HG03025 (cell line): ENCODE measurements around the gene GAL3ST2.
"Not testable (repeated sequence)": the region's sequence is repeated elsewhere in the genome, so short reads cannot be mapped to it uniquely, and the experiment has no call there.

Experiments used
- ATAC-seq: cut with Tn5 transposase; IDR thresholded peaks from one replicate; pipeline ENCODE4 v1.9.1; 2021; ENCODE audit warnings: mild to moderate bottlenecking, moderate library complexity; ENCODE audit not compliant: unreplicated experiment, low FRiP score

Gene GAL3ST2

GRCh38 chr2:241745276-241745675 lies 31.3 kb upstream of the GAL3ST2 start:
- no peak for ATAC-seq

DNA sequence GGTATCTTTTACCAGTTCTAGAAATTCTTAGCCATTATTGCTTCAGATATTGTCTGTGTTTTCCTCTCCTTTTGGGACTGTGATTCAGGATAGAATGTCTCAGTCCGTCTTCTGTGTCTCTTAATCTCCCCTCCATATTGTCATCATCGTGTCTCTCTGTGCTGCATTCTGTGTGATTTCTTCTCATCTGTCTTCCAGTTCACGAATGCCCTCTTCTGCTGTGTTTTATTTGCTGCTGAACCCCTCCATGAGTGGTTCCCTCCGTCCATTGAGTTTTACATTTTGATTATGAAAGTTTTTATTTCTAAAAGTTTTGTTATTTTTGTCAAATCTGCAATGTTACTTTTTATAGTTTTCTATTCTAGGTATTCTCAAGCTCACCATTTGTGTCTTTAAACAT lies 30.5 kb upstream of the GAL3ST2 start:
- no peak for ATAC-seq

DNA sequence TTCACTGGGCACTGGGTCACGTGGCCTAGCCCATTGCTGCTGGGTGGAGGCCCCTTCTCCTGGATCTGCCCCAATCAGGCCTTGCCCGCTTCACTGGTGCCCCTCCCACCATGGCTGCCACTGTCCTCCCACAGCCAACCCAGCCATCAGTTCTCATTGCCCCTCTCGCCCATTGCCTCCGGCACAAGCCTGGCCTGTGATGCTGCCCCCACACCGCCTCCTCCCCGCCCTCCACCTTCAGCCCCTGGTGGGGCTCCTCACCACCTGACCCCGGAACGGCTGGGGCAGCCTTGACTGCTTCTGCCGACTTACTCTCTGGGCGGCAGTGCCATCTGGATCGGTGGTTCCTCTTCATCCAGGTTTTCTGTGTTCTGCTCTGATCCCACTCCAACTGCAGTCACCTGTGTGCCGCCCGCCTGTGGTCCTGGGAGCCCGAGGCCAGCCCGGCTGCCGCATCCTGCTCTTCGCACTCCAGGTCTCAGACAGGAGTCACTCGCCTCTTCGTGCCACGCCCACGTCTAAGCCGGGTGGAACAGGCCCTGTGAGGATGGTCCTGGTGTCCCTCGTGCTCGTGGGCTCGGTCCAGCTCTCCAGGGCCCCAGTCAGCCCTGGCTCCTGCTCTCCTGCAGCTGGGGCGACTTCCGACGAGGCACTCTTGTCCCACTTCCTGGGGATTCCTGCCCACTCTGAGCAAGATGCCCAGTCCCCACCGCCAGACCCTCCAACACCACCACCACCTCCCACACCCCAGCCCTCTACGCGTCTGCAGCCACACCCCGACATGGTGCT lies 28.0 kb upstream of the GAL3ST2 start:
- ATAC-seq = no peak

GRCh38 chr2:241750076-241750840 lies 26.4 kb upstream of the GAL3ST2 start:
- no peak for ATAC-seq

DNA sequence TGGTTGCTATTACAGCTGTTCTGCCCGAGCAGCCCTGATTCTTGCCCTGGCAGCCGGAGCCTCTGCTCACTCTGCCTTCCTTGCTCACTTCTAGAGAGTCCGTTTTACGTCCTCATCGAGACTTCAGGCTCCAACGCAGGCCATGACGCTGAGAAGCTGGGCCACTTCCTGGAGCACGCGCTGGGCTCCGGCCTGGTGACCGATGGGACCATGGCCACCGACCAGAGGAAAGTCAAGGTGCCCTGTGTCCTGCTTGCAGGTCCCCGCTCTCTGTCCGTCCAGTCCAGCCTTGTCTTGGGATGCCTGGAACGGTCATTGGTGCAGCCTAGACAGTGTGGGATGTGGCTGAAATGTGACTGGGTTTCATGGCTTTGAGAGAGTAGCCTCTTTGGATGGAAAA lies 25.5 kb upstream of the GAL3ST2 start:
- ATAC-seq = no peak

- ATAC-seq = no peak
Observed at GRCh38 chr2:241751776-241752175, 24.8 kb upstream of the GAL3ST2 start.

GRCh38 chr2:241752253-241752652 lies 24.4 kb upstream of the GAL3ST2 start:
- no peak for ATAC-seq

GRCh38 chr2:241752689-241753276 lies 23.8 kb upstream of the GAL3ST2 start:
- ATAC-seq = no peak

- no peak for ATAC-seq
Observed at GRCh38 chr2:241753493-241753892, 23.1 kb upstream of the GAL3ST2 start.

- no peak for ATAC-seq
Observed at GRCh38 chr2:241754042-241754441, 22.6 kb upstream of the GAL3ST2 start.

- ATAC-seq = no peak
Observed at GRCh38 chr2:241755166-241755565, 21.5 kb upstream of the GAL3ST2 start.

DNA sequence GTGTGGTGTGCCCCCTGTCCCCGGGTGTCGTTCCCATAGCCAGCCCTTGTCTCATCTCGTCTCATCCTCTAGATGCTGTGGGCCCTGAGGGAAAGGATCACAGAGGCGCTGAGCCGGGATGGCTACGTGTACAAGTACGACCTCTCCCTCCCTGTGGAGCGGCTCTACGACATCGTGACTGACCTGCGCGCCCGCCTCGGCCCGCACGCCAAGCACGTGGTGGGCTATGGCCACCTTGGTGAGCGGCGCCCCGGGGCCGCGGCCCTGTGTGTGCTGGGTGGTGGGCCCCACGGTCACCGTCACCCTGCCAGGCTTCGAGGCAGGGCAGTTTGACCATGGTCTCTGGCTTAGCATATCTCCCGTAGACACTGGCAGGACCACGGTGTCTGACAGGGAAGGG lies 20.8 kb upstream of the GAL3ST2 start:
- no peak for ATAC-seq

GRCh38 chr2:241759067-241759807 lies 17.4 kb upstream of the GAL3ST2 start:
- ATAC-seq = no peak

DNA sequence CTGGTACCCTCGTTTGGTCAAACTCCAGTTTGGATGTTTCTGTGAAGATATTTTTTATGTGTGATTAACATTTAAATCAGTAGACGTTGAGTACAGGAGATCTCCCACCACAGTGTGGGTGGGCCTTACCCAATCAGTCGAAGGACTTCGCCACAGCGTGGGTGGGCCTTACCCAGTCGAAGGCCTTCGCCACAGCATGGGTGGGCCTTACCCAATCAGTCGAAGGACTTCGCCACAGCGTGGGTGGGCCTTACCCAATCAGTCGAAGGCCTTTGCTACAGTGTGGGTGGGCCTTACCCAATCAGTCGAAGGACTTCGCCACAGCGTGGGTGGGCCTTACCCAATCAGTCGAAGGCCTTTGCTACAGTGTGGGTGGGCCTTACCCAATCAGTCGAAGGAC lies 16.7 kb upstream of the GAL3ST2 start:
- ATAC-seq = not testable (repeated sequence)

DNA sequence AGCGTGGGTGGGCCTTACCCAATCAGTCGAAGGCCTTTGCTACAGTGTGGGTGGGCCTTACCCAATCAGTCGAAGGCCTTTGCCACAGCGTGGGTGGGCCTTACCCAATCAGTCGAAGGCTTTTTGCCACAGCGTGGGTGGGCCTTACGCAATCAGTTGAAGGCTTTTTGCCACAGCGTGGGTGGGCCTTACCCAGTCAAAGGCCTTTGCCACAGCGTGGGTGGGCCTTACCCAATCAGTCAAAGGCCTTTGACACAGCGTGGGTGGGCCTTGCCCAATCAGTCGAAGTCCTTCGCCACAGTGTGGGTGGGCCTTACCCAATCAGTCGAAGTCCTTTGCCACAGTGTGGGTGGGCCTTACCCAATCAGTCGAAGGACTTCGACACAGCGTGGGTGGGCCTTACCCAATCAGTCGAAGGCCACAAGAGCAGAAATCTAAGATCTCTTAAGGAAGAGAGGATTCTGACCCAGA lies 16.3 kb upstream of the GAL3ST2 start:
- ATAC-seq = no peak

DNA sequence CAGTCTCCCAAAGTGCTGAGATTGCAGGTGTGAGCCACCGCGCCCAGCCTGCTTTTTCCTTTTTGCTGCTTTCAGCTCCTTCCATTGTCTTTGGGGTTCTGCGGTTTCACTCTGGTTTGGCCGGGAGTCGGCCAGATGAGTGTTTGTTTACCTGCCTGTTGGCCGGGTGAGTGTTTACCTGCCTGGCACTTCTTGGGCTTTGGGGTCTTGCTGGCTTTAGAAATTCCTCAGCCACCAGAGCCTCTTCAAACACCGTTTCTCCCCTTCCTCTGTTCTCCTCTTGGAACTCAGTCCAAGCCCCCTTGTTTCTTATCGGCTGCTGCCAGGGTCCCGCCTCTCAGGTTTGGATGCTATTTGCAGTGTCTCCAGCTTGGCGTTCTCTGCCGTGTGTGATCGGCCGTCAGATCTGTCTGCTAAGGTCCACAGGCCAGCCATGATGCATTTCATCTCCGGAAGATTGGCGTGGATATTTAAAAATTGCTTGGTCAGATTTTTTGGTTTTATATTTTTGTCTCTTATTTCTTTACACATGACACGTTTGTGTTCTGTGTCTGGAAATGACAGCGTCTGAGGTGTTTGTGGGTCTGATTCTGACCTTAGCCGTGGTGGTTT lies 14.2 kb upstream of the GAL3ST2 start:
- ATAC-seq = no peak

GRCh38 chr2:241762933-241763369 lies 13.7 kb upstream of the GAL3ST2 start:
- ATAC-seq = no peak

GRCh38 chr2:241763551-241764274 lies 12.9 kb upstream of the GAL3ST2 start:
- ATAC-seq = no peak
